Progenitor cell of endocrine pancreas (in vitro differentiated cells): Measurements from ENCODE around the gene KLF17. TPM values are rescaled to one million over a fixed set of nuclear protein-coding genes. Genes with fewer than 3 reads are reported as not detected.

Experiments used
- DNase-seq: peaks from one replicate; pipeline ENCODE4 v3.0.0; 2021; ENCODE audit warnings: low spot score; ENCODE audit not compliant: unreplicated experiment
- H3K27ac Mint-ChIP-seq: 2 replicates; pipeline ENCODE4 v1.8.0; 2021; ENCODE audit warnings: mild to moderate bottlenecking, moderate library complexity, mixed read lengths
- H3K27me3 Mint-ChIP-seq: 2 replicates; pipeline ENCODE4 v1.8.0; 2021; ENCODE audit warnings: mixed read lengths
- H3K36me3 Mint-ChIP-seq: 2 replicates; pipeline ENCODE4 v1.8.0; 2022; ENCODE audit warnings: mixed read lengths; ENCODE audit not compliant: insufficient read depth
- H3K4me1 Mint-ChIP-seq: 2 replicates; pipeline ENCODE4 v1.8.0; 2021; ENCODE audit warnings: low read depth, mixed read lengths
- H3K4me3 Mint-ChIP-seq: 2 replicates; pipeline ENCODE4 v1.8.0; 2021; ENCODE audit warnings: low read depth, mild to moderate bottlenecking, moderate library complexity, mixed read lengths
- H3K9me3 Mint-ChIP-seq: 2 replicates; pipeline ENCODE4 v1.8.0; 2021; ENCODE audit warnings: low read depth, mixed read lengths
- CTCF ChIP-seq: fragments of 200-600 bp; sonication (generic); IDR thresholded peaks from one replicate; pipeline ENCODE4 v1.5.0; 2021; ENCODE audit warnings: antibody characterized with exemption, mild to moderate bottlenecking; ENCODE audit not compliant: unreplicated experiment
- total RNA-seq: library from RNA; stranded (reverse); gene quantifications from 2 replicates; pipeline ENCODE4 v1.2.1, GENCODE V29; 2021

Gene KLF17
- total RNA-seq, 1 donor from 2014 or later: not detected

- Mint-ChIP-seq H3K27me3 (peaks cover 6% of the 10 kb centered on the region), H3K36me3 (no peaks in the 10 kb centered on the region), H3K4me3 (no peak overlapping the region), H3K4me1 (no peaks in the 10 kb centered on the region), H3K27ac (no peak overlapping the region), H3K9me3 (peaks cover 9% of the 10 kb centered on the region)
- no peak for TF ChIP-seq CTCF
- DNase-seq: no peak
Measured at GRCh38 chr1:44144962-44145756, 26.5 kb downstream of the KLF17 start.

- Mint-ChIP-seq H3K36me3 (no peaks in the 10 kb centered on the region), H3K4me3 (no peak overlapping the region), H3K4me1 (no peaks in the 10 kb centered on the region), H3K27ac (no peak overlapping the region), H3K9me3 (peaks cover 9% of the 10 kb centered on the region), H3K27me3 (peaks cover 8% of the 10 kb centered on the region)
- no peak for DNase-seq
- no peak for TF ChIP-seq CTCF
Measured at GRCh38 chr1:44146536-44147361, 28.1 kb downstream of the KLF17 start.

- Mint-ChIP-seq H3K27me3 (peaks cover 16% of the 10 kb centered on the region), H3K9me3 (peaks cover 9% of the 10 kb centered on the region), H3K4me1 (no peaks in the 10 kb centered on the region), H3K27ac (no peak overlapping the region), H3K4me3 (no peak overlapping the region), H3K36me3 (no peaks in the 10 kb centered on the region)
- TF ChIP-seq CTCF: no peak
- no peak for DNase-seq
Measured at GRCh38 chr1:44147582-44147981, 29.0 kb downstream of the KLF17 start.

GRCh38 chr1:44151332-44151731 is 32.7 kb downstream of the KLF17 start:
- no peaks in the 10 kb centered on the region for H3K9me3 Mint-ChIP-seq
- TF ChIP-seq CTCF: no peak

GRCh38 chr1:44151808-44152207 is 33.2 kb downstream of the KLF17 start:
- DNase-seq: no peak
- no peaks in the 10 kb centered on the region for H3K36me3 Mint-ChIP-seq
- peaks cover 18% of the 10 kb centered on the region for H3K27me3 Mint-ChIP-seq
- H3K9me3 Mint-ChIP-seq: no peaks in the 10 kb centered on the region
- no peak for TF ChIP-seq CTCF
- H3K4me1 Mint-ChIP-seq: no peaks in the 10 kb centered on the region
- no peak overlapping the region for H3K27ac Mint-ChIP-seq
- H3K4me3 Mint-ChIP-seq: no peak overlapping the region

More at GRCh38 chr1:44151332-44151731, 32.7 kb downstream of the KLF17 start:
- H3K27ac Mint-ChIP-seq: no peak overlapping the region
- H3K4me3 Mint-ChIP-seq: no peak overlapping the region
- no peak for DNase-seq
- no peaks in the 10 kb centered on the region for H3K4me1 Mint-ChIP-seq
- H3K36me3 Mint-ChIP-seq: no peaks in the 10 kb centered on the region
- H3K27me3 Mint-ChIP-seq: peaks cover 18% of the 10 kb centered on the region
